PFSK-1 (cell line): ENCODE data around the gene RPA1.

ENCODE experiments used
- FOXP2 ChIP-seq: optimal IDR thresholded peaks from 2 replicates; pipeline ENCODE3; 2011; ENCODE audit warnings: borderline replicate concordance, control low read depth, inconsistent platforms; ENCODE audit not compliant: insufficient read depth; ENCODE audit errors: extremely low read length, extremely low read depth
- POLR2AphosphoS5 ChIP-seq: IDR thresholded peaks from 2 replicates; pipeline ENCODE4 v1.6.1; 2012; ENCODE audit warnings: low read depth, mild to moderate bottlenecking, control low read depth, low read length, moderate library complexity
- REST ChIP-seq, 2 experiments: IDR thresholded peaks; 2 replicates each; pipeline versions ENCODE4 v1.6.1 to v1.8.0; 2011 to 2012; ENCODE audit warnings: low read depth in 2 of 2, low read length in 2 of 2, control low read depth in 1 of 2, inconsistent platforms in 1 of 2, mild to moderate bottlenecking in 1 of 2, moderate library complexity in 1 of 2; ENCODE audit not compliant: insufficient read depth in 1 of 2
- SIN3A ChIP-seq: IDR thresholded peaks from 2 replicates; pipeline ENCODE4 v1.6.1; 2012; ENCODE audit warnings: mild to moderate bottlenecking, low read length, moderate library complexity, borderline replicate concordance; ENCODE audit not compliant: insufficient read depth
- TAF1 ChIP-seq: IDR thresholded peaks from 2 replicates; pipeline ENCODE4 v1.6.1; 2012; ENCODE audit warnings: low read length, control low read depth, borderline replicate concordance; ENCODE audit not compliant: insufficient read depth

GRCh38 chr17:1867307-1867706 is 37.5 kb downstream of the RPA1 start:
- TF ChIP-seq POLR2AphosphoS5 (no peak), SIN3A (no peak), REST (IDR thresholded peaks at IDR 0.05; ENCODE audit: insufficient read depth in 1 of 2, low read depth in 2 of 2, low read length in 2 of 2) (no peak), TAF1 (no peak), FOXP2 (no peak)
